AG09319 (cell line): ENCODE results near the gene VAMP8.

ENCODE experiments used
- DNase-seq: peaks from one replicate; pipeline ENCODE4 v3.0.0-alpha.2; 2010; ENCODE audit warnings: low read depth; ENCODE audit errors: extremely low read depth
- TF ChIP-seq, protein P1 (sequence below): IDR thresholded peaks from 2 replicates; pipeline ENCODE4 v1.5.1; 2011; ENCODE audit warnings: low read depth, mild to moderate bottlenecking, inconsistent platforms, low read length, moderate library complexity

VAMP8 gene

DNA sequence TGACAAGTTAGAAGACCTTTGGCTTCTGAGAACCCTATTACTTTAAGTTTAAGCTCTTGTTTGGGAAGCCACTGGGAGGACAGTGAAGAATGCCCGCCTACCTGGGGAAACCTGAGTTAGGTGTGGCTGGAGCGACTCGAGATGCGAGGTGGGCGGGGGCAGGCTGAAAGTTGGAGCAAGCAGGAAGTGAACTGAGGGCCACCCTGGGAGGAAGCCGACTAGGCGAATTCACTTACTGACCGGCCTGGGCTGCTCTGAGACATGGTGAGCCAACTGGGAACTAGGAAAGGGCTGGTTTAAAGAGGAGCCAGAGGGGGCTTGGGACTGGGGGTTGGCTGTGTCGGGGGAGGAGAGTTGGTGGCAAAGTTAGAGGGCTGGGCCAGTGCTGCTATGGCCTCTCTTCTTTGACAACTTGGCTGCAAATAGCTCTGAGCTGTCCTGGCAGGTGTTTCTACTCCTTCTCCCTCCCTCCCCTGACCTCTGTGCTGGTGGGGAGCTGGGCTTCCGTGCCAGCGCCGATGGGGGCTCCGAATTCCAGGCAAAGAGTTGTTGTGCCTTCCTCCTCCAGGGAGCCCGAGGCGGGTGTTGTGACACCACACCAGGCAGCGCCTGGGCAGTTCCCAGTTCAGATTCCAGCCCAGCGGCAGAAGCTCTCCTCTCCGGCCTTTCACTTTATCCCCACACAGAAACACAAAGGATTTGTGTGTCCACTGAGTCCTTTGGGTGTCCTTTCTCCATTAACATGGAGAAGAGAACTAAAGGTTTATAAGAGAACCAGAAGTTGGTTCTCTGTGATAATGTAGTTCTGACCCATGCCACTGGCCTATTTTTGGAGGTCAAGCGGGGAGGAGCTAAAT, at the start of gene VAMP8:
TSS of gene VAMP8 (plus strand) at position 201 of the 857 bp plus-strand sequence. CDS start at position 262, 61 bp downstream.
- TF ChIP-seq, protein P1, sequence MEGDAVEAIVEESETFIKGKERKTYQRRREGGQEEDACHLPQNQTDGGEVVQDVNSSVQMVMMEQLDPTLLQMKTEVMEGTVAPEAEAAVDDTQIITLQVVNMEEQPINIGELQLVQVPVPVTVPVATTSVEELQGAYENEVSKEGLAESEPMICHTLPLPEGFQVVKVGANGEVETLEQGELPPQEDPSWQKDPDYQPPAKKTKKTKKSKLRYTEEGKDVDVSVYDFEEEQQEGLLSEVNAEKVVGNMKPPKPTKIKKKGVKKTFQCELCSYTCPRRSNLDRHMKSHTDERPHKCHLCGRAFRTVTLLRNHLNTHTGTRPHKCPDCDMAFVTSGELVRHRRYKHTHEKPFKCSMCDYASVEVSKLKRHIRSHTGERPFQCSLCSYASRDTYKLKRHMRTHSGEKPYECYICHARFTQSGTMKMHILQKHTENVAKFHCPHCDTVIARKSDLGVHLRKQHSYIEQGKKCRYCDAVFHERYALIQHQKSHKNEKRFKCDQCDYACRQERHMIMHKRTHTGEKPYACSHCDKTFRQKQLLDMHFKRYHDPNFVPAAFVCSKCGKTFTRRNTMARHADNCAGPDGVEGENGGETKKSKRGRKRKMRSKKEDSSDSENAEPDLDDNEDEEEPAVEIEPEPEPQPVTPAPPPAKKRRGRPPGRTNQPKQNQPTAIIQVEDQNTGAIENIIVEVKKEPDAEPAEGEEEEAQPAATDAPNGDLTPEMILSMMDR = no peak
- DNase-seq = no peak

DNA sequence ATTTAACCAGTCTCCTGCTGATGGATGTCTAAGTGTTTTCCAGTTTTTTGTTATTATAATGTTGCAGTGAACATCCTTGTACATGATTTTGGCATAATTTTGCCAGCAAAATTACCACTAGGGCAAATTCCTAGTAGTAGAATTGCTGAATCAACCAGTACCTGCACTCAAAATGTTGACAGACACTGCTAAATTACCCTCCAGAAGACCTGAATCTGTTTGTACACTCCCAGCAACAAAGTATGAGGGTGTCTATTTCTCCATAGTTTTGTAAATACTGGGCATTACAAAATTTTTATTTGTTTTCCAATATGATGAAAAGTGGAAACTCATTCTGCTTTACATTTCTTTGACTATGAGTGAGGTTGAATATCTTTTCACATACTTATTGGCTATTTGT, 49.6 kb upstream of the VAMP8 start:
- TF ChIP-seq, protein P1 = no peak
- DNase-seq = no peak

DNA sequence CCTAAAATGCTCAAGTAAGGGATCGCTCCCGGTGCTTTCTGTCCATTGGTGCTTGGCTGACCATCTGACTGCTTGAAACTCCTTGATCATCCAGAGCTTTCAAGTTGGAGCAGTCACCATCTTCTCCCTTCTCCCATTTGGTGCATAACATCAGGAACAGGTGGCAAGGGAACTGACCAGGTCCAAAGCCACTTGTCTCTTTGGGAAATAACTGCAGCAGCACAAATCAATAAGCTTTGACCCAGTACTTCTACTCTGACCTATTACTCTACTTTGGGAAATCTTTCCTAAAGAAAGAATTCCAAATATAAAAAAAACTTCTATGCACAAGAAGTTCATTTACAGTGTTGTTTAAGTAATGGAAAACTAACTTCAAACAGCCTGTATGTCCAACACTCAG, 49.0 kb upstream of the VAMP8 start:
- no peak for DNase-seq
- TF ChIP-seq, protein P1 = no peak

DNA sequence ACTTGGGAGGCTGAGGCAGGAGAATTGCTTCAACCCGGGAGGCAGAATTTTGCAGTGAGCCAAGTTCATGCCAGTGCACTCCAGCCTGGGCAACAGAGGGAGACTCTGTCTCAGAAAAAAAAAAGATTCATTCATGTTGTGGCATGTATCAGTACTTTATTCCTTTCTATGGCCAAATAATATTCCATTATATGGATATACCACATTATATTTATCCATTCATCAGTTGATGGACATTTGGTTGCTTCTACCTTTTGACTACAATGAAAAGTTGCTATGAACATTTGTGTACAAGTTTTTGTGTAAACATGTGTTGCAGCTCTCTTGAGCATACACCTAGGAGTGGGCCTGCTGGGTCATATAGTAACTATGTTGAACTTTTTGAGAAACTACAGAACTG, 47.6 kb upstream of the VAMP8 start:
- TF ChIP-seq, protein P1 = no peak
- DNase-seq = no peak

DNA sequence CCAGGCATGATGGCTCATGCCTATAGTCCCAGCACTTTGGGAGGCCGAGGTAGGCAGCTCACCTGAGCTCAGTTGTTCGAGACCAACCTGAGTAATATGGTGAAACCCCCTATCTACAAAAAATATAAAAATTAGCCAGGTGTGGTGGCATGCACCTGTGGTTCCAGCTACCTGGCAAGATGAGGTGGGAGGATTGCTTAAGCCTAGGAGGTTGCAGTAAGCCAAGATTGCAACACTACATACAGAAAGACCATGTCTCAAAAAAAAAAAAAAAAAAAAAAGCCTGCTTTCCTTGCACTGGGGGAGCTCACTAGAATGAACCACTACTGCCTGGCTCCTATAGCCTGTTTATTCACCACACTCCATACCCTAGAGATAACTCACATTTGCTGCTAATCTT, 45.8 kb upstream of the VAMP8 start:
- DNase-seq = no peak
- TF ChIP-seq, protein P1 = no peak

DNA sequence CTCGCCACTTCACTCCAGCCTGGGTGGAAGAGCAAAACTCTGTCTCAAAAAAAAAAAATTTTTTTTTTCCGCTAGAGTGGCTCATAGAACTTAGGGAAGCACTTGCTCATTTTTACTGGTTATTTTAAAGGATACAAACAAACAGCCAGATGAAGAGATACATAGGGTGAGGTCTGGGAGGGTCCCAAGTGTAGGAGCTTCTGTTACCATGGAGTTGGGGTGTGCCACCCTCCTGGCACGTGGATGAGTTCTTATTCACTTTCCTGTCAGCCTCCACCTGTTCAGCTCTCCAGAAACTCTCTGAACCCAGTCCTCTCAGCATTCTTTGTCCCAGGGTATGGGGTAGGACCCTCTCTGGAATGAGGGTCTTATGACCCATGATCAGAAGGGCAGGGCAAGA, 43.3 kb upstream of the VAMP8 start:
- DNase-seq = no peak
- TF ChIP-seq, protein P1 = no peak

DNA sequence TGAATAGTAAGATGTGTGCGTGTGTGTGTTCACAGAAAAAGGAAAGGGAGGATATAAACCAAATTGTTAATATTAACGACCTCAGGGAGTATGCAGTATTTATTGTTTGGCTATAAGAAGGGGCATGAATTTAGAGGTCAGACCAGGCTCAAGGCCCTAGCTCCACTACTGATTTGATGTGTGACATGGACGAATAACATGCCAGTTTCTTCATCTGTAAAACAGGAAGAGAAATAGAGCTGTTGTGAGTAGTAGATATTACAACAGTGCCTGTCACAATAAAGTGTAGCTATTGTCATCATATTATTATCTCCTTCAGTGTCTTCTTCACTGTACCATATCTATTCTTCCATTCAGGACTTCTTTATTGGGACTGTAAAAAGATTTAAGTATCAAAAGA, 42.5 kb upstream of the VAMP8 start:
- DNase-seq = no peak
- TF ChIP-seq, protein P1 = no peak
